Trophoblast cell (in vitro differentiated cells and primary cell): ENCODE measurements around the gene PHRF1.

Experiments
- DNase-seq, 2 donors: peaks; one replicate each; pipeline ENCODE4 v3.0.0-alpha.2; 2016
- H2AFZ ChIP-seq: 2 replicates; pipeline ENCODE4 v1.6.1; 2013; ENCODE audit warnings: low read length, moderate library complexity, mild to moderate bottlenecking; ENCODE audit not compliant: insufficient read depth, poor library complexity
- H2AK5ac ChIP-seq: 2 replicates; pipeline ENCODE4 v1.6.1; 2013; ENCODE audit warnings: mild to moderate bottlenecking, low read length
- H2BK120ac ChIP-seq: 2 replicates; pipeline ENCODE4 v1.6.1; 2013; ENCODE audit warnings: low read length, mild to moderate bottlenecking, moderate library complexity; ENCODE audit not compliant: insufficient read depth, poor library complexity
- H2BK12ac ChIP-seq: 2 replicates; pipeline ENCODE4 v1.6.1; 2013; ENCODE audit warnings: mild to moderate bottlenecking, low read length, moderate library complexity
- H2BK5ac ChIP-seq: 2 replicates; pipeline ENCODE4 v1.6.1; 2013; ENCODE audit warnings: low read length, low read depth, moderate library complexity, mild to moderate bottlenecking; ENCODE audit not compliant: poor library complexity
- H3K14ac ChIP-seq: 2 replicates; pipeline ENCODE4 v1.6.1; 2013; ENCODE audit warnings: mild to moderate bottlenecking, low read length
- H3K18ac ChIP-seq: 2 replicates; pipeline ENCODE4 v1.6.1; 2013; ENCODE audit warnings: mild to moderate bottlenecking, low read length
- H3K23ac ChIP-seq: 2 replicates; pipeline ENCODE4 v1.6.1; 2013; ENCODE audit warnings: low read length
- H3K27ac ChIP-seq: 2 replicates; pipeline ENCODE4 v1.5.1; 2013; ENCODE audit warnings: low read depth, mild to moderate bottlenecking, inconsistent platforms, low read length, moderate library complexity
- H3K27me3 ChIP-seq: 2 replicates; pipeline ENCODE4 v1.6.1; 2013; ENCODE audit warnings: inconsistent platforms, mild to moderate bottlenecking, low read length, moderate library complexity; ENCODE audit not compliant: insufficient read depth
- H3K36me3 ChIP-seq, 2 experiments: 1 replicate in 1 of 2; 2 replicates in 1 of 2; pipeline ENCODE4 v1.6.1; 2013; ENCODE audit warnings: low read length in 2 of 2, mild to moderate bottlenecking in 2 of 2, moderate library complexity in 1 of 2; ENCODE audit not compliant: insufficient read depth in 2 of 2, control insufficient read depth in 1 of 2
- H3K4ac ChIP-seq: 2 replicates; pipeline ENCODE4 v1.6.1; 2013; ENCODE audit warnings: low read depth, mild to moderate bottlenecking, low read length, moderate library complexity
- H3K4me1 ChIP-seq, 2 experiments: 1 replicate in 1 of 2; 2 replicates in 1 of 2; pipeline ENCODE4 v1.6.1; 2013; ENCODE audit warnings: low read length in 2 of 2, mild to moderate bottlenecking in 2 of 2, moderate library complexity in 1 of 2; ENCODE audit not compliant: insufficient read depth in 2 of 2, control insufficient read depth in 1 of 2
- H3K4me2 ChIP-seq: 2 replicates; pipeline ENCODE4 v1.6.1; 2013; ENCODE audit warnings: inconsistent platforms, mild to moderate bottlenecking, low read length, moderate library complexity
- H3K4me3 ChIP-seq: 2 replicates; pipeline ENCODE4 v1.5.1; 2013; ENCODE audit warnings: mild to moderate bottlenecking, low read depth, low read length, inconsistent platforms
- H3K79me1 ChIP-seq: one replicate; pipeline ENCODE4 v1.6.1; 2013; ENCODE audit warnings: low read length
- H3K79me2 ChIP-seq: 2 replicates; pipeline ENCODE4 v1.6.1; 2013; ENCODE audit warnings: low read length, mild to moderate bottlenecking; ENCODE audit not compliant: control insufficient read depth, insufficient read depth, poor library complexity
- H3K9ac ChIP-seq: 2 replicates; pipeline ENCODE4 v1.6.1; 2013; ENCODE audit warnings: mild to moderate bottlenecking, low read length
- H3K9me3 ChIP-seq: 2 replicates; pipeline ENCODE4 v1.6.1; 2013; ENCODE audit warnings: low read depth, mild to moderate bottlenecking, control low read depth, inconsistent platforms, low read length; ENCODE audit not compliant: insufficient read depth
- H4K12ac ChIP-seq: 2 replicates; pipeline ENCODE4 v1.6.1; 2013; ENCODE audit warnings: low read depth, mild to moderate bottlenecking, low read length, moderate library complexity
- H4K8ac ChIP-seq: 2 replicates; pipeline ENCODE4 v1.6.1; 2013; ENCODE audit warnings: low read depth, mild to moderate bottlenecking, low read length, moderate library complexity
- H4K91ac ChIP-seq: one replicate; pipeline ENCODE4 v1.6.1; 2013; ENCODE audit warnings: low read depth, mild to moderate bottlenecking, low read length, moderate library complexity
- WGBS: extraction: QIAGEN DNeasy Blood & Tissue Kit; methylation state at CpG from one replicate; pipeline ENCODE4 v1.1.7; 2013; ENCODE audit warnings: missing lambda C conversion rate; ENCODE audit not compliant: insufficient read length, insufficient coverage; ENCODE audit errors: extremely low coverage; 5-methylcytosine and 5-hydroxymethylcytosine counted together

Gene PHRF1

DNA sequence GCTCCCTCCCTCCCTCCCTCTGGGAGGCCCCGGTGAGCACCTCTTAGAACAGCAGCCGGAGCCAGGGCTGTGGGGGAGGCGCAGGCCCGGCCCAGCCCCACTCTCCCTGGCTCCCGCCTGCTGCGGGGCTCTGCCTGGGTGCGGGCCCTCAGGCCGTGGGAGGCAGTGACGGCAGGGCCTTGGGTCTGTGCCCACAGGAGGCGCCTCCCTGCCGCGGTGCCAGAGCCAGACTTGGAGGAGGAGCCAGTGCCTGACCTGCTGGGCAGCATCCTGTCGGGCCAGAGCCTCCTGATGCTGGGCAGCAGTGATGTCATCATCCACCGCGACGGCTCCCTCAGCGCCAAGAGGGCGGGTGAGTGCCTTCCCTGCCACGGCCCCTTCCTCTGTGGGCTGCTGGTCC, 30.0 kb downstream of the PHRF1 start:
- Histone ChIP-seq H2AFZ (no peak overlapping the region), H4K91ac (no peak overlapping the region), H3K4me2 (no peak overlapping the region), H3K9me3 (no peaks in the 10 kb centered on the region), H2AK5ac (no peak overlapping the region), H3K36me3 (peaks cover 96 to 97% of the 10 kb centered on the region in 2 experiments), H4K8ac (no peak overlapping the region), H3K79me1 (no peaks in the 10 kb centered on the region), H4K12ac (no peak overlapping the region), H2BK120ac (no peak overlapping the region), H3K4ac (no peak overlapping the region), H3K4me3 (no peak overlapping the region), H2BK5ac (no peak overlapping the region), H3K14ac (no peak overlapping the region), H3K18ac (no peak overlapping the region), H3K9ac (no peak overlapping the region), H3K27me3 (no peaks in the 10 kb centered on the region), H3K79me2 (no peaks in the 10 kb centered on the region), H2BK12ac (no peak overlapping the region), H3K4me1 (no peaks in the 10 kb centered on the region), H3K23ac (no peak overlapping the region), H3K27ac (no peak overlapping the region)
- no peak for DNase-seq
- WGBS: no CpG with 5 or more reads among the region's 19 CpGs

DNA sequence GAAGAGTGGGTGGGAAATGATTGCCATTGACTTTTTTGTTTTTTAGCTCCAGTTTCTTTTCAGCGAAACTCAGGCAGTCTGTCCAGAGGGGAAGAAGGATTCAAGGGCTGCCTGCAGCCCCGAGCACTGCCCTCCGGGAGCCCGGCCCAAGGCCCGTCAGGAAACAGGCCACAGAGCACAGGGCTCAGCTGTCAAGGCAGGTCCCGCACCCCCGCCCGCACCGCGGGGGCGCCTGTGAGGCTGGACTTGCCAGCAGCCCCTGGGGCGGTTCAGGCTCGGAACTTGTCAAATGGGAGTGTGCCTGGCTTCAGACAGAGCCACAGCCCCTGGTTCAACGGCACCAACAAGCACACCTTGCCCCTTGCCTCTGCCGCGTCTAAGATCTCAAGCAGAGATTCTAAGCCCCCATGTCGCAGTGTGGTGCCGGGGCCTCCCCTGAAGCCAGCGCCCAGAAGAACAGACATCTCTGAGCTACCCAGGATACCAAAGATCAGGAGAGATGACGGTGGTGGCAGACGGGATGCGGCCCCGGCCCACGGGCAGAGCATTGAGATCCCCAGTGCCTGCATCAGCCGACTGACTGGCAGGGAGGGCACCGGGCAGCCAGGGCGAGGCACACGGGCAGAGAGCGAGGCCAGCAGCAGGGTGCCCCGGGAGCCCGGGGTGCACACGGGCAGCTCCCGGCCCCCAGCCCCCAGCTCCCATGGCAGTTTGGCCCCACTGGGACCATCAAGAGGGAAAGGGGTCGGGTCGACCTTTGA, 30.9 kb downstream of the PHRF1 start:
- H2AK5ac ChIP-seq: no peak overlapping the region
- H2BK120ac ChIP-seq: no peak overlapping the region
- no peak overlapping the region for H3K27ac ChIP-seq
- H3K23ac ChIP-seq: no peak overlapping the region
- WGBS: no CpG with 5 or more reads among the region's 35 CpGs
- no peaks in the 10 kb centered on the region for H3K79me1 ChIP-seq
- H4K91ac ChIP-seq: no peak overlapping the region
- H3K9me3 ChIP-seq: no peaks in the 10 kb centered on the region
- H3K79me2 ChIP-seq: no peaks in the 10 kb centered on the region
- no peak overlapping the region for H3K4me2 ChIP-seq
- H2BK5ac ChIP-seq: no peak overlapping the region
- H4K8ac ChIP-seq: no peak overlapping the region
- no peak overlapping the region for H2BK12ac ChIP-seq
- no peak overlapping the region for H3K4me3 ChIP-seq
- peaks cover 95 to 96% of the 10 kb centered on the region in 2 experiments for H3K36me3 ChIP-seq
- DNase-seq: no peak
- H3K27me3 ChIP-seq: no peaks in the 10 kb centered on the region
- H3K9ac ChIP-seq: no peak overlapping the region
- H2AFZ ChIP-seq: no peak overlapping the region
- H3K4ac ChIP-seq: no peak overlapping the region
- no peaks in the 10 kb centered on the region for H3K4me1 ChIP-seq
- H3K14ac ChIP-seq: no peak overlapping the region
- H3K18ac ChIP-seq: no peak overlapping the region
- no peak overlapping the region for H4K12ac ChIP-seq

DNA sequence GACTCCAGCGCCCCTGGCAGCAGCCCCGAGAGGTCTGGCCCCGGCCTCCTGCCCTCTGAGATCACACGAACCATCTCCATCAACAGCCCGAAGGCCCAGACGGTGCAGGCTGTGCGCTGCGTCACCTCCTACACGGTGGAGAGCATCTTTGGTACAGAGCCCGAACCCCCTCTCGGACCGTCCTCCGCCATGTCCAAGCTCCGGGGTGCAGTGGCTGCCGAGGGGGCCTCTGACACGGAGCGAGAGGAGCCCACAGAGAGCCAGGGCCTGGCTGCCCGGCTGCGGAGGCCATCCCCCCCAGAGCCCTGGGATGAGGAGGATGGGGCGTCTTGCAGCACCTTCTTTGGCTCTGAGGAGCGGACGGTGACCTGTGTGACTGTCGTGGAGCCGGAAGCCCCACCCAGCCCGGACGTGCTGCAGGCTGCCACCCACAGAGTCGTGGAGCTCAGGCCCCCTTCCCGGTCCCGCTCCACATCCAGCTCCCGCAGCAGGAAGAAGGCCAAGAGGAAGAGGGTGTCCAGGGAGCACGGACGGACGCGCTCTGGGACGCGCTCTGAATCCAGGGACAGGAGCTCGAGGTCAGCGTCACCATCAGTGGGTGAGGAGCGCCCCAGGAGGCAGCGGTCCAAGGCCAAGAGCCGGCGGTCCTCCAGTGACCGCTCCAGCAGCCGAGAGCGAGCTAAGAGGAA, 31.8 kb downstream of the PHRF1 start:
- H3K18ac ChIP-seq: no peak overlapping the region
- no peak overlapping the region for H4K91ac ChIP-seq
- no peak overlapping the region for H3K9ac ChIP-seq
- H3K23ac ChIP-seq: no peak overlapping the region
- no peak overlapping the region for H3K27ac ChIP-seq
- H3K4ac ChIP-seq: no peak overlapping the region
- H4K8ac ChIP-seq: no peak overlapping the region
- peak overlapping the region; percentile 56 for H4K12ac ChIP-seq
- WGBS: no CpG with 5 or more reads among the region's 45 CpGs
- H3K79me1 ChIP-seq: no peaks in the 10 kb centered on the region
- H2BK120ac ChIP-seq: no peak overlapping the region
- peaks cover 96 to 98% of the 10 kb centered on the region in 2 experiments for H3K36me3 ChIP-seq
- no peaks in the 10 kb centered on the region for H3K4me1 ChIP-seq
- H2BK5ac ChIP-seq: no peak overlapping the region
- H3K79me2 ChIP-seq: no peaks in the 10 kb centered on the region
- no peak overlapping the region for H3K14ac ChIP-seq
- H3K4me2 ChIP-seq: no peak overlapping the region
- no peaks in the 10 kb centered on the region for H3K9me3 ChIP-seq
- H3K27me3 ChIP-seq: no peaks in the 10 kb centered on the region
- no peak overlapping the region for H2AK5ac ChIP-seq
- no peak overlapping the region for H3K4me3 ChIP-seq
- no peak overlapping the region for H2BK12ac ChIP-seq
- DNase-seq: no peak
- H2AFZ ChIP-seq: no peak overlapping the region

- Histone ChIP-seq H4K91ac (no peak overlapping the region), H3K4ac (no peak overlapping the region), H4K8ac (no peak overlapping the region), H3K4me3 (no peak overlapping the region), H2BK120ac (no peak overlapping the region), H3K4me2 (no peak overlapping the region), H3K36me3 (peaks cover 93 to 95% of the 10 kb centered on the region in 2 experiments), H2BK12ac (no peak overlapping the region), H4K12ac (no peak overlapping the region), H3K9me3 (no peaks in the 10 kb centered on the region), H2AFZ (no peak overlapping the region), H3K14ac (no peak overlapping the region), H3K79me1 (no peaks in the 10 kb centered on the region), H3K23ac (no peak overlapping the region), H3K4me1 (peaks cover 2% of the 10 kb centered on the region in 2 experiments), H3K9ac (no peak overlapping the region), H3K27ac (no peak overlapping the region), H3K18ac (no peak overlapping the region), H3K79me2 (no peaks in the 10 kb centered on the region), H3K27me3 (no peaks in the 10 kb centered on the region), H2BK5ac (no peak overlapping the region), H2AK5ac (no peak overlapping the region)
- no peak for DNase-seq
- WGBS: no CpG with 5 or more reads among the region's 28 CpGs
These were observed 32.6 kb downstream of the PHRF1 start for GRCh38 chr11:608791-609251.
